Measurements from ENCODE around the gene PLB1.
"Not testable (repeated sequence)": the region's sequence is repeated elsewhere in the genome, so short reads cannot be mapped to it uniquely, and the experiment has no call there.

Gene PLB1

DNA sequence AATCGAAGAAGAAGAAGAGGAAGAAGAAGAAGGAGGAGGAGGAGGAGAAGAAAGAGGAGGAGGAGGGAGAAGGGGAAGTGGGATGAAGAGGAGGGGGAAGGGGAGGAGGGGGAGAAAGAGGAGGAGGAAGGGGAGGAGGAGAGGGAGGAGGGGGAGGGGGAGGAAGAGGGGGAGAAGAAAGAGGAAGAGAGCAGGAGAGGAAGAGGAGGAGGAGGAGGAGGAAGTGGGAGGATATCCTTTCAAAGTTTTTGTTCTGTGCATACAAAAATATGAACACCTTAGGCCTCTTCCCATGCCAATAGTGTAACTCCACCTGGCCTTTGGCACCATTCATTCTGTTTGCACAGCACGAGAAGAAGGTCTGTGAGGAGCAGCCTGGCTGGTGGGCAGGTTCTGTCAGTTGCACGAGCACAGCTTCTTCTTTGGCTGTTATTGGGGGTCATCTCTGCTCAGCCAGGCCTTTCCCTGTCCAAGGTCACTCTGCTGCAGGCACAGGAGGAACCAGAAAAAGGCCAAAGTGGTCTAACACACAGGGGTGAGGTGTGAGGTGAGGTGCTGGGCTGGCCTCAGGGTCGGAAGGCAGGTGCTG is 25.8 kb upstream of the PLB1 start:
- DNase-seq: no peak

DNA sequence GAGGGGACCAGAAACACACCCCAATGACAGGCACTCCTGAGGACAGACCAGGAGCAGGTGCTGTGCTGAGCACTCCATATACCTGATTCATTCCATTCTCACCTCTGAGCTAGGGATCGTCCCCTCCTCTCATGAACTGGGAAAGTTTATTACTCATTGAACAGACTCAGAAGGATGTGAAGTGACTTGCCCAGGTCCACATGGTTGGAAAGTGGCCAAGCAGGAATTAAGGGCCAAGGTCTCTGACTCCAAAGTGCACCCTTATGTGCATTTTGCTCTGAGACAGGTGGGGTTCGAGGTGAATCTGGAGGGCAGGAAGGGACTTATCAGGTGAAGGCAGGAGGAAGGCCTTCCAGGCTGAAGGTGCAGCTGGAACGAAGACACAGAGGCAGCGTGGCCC is 25.1 kb upstream of the PLB1 start:
- DNase-seq: no peak

DNA sequence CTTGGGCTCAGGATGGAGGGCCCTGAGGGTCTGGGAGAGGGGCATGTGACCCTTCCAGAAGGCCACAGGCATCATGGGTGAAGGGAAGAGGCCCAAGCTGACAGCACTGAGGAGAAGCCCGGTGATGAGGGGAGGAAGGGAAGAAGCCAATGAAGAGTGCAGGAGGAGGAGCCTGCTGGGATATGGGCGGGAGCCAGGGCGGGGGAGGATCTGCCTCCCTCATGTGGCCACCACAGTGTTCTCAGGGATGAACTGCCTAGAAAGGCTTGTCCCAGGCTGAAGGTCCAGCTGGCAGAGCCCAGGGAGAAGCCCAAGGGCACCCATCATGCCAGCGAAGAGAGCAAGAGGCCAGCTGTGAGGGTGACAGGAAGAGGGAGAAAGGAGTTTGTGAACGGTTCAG is 24.6 kb upstream of the PLB1 start:
- DNase-seq: no peak

DNA sequence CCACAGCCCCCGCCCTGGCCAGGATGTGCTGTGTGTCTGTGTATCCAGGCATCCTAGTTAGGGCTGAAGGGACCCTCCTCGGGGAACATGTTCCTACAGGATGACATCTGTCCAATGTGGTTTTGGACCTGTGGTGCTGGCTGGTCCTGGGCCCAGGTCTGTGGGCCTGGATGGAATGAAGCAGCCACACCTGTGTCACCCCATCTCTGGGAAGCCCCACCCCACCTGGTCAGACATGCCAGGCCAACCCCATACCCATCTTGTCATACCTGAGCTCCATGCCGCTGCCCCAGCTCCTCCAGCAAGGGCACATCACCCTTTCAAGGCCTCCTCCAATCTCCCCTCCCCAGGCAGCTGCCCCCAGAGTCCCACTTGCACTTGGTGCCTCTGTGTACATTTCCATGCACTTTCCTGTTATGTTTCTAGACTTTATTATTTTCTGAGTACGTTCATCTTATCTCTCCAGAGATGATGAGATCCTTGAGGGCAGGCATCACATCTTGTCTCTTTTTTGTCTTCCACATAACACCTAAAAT is 24.1 kb upstream of the PLB1 start:
- DNase-seq: no peak

DNA sequence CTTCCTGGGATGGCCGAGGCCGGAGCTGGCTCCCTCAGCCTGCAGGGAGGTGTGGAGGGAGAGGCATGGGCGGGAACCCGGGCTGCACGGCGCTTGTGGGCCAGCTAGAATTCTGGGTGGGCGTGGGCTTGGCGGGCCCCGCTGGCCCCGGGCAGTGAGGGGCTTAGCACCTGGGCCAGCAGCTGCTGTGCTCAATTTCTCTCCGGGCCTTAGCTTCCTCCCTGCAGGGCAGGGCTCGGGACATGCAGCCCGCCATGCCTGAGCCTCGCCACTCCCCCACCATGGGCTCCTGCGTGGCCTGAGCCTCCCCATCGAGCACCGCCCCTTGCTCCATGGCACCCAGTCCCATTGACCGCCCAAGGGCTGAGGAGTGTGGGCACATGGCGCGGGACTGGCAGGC is 23.2 kb upstream of the PLB1 start:
- not testable (repeated sequence) for DNase-seq

DNA sequence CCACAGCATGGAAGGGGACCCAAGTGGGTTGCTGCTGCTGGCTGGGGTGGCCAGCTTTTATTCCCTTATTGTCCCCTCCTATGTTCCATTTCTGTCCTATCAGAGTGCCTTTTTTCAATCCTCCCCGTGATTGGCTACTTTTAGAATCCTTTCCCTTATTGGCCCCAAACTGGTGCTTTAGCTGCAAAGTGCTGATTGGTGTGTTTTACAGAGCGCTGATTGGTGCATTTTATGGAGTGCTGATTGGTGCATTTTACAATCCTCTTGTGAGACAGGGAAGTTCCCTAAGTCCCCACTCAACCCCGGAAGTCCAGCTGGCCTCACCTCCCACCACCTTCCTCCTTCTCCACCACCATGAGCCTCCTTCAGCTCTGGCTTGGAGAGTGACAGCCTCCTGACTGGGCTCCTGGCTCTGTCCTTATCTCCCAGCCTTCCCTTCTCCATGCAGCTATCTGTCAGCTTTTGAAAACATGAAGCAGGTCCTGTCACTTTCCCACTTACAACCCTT is 20.7 kb upstream of the PLB1 start:
- DNase-seq: no peak

DNA sequence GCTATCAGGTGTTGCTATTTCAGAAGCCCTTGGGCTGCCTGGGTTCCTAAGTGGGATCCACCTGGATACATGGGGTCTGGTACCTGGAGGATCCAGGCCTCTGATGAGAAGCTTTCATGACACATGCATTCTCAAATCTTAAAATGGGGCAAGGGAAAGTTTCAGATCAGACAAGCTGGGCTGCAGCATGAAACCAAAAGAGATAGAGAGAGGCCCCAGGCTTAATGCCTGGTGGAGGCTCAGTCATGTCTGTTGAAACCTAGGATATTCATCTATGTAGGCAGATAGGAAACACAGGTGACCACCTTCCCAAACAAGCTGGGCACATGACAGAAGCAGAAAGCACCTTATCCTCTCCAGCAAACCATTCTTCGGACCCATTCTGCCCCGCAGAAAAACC is 18.8 kb upstream of the PLB1 start:
- DNase-seq: no peak

DNA sequence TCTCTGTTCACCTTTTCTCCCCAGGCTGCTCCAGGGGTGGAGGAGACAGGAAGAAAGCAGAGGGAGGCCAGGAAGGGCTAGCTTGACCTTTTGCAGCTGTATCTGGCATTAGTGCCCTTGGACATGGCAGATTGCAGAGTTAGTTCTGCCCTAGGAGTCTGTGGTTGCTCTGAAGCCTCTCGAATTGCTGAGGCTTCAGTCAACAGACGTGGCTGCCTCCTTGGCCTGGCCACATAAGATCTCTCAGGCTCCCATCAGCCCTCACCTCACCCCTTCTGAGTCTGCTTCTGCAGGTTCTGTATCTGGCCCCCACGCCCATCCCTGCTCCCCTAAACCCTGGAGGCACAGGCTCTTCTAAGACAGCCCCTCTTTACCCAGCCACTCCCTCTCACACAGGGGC is 18.2 kb upstream of the PLB1 start:
- DNase-seq: no peak

DNA sequence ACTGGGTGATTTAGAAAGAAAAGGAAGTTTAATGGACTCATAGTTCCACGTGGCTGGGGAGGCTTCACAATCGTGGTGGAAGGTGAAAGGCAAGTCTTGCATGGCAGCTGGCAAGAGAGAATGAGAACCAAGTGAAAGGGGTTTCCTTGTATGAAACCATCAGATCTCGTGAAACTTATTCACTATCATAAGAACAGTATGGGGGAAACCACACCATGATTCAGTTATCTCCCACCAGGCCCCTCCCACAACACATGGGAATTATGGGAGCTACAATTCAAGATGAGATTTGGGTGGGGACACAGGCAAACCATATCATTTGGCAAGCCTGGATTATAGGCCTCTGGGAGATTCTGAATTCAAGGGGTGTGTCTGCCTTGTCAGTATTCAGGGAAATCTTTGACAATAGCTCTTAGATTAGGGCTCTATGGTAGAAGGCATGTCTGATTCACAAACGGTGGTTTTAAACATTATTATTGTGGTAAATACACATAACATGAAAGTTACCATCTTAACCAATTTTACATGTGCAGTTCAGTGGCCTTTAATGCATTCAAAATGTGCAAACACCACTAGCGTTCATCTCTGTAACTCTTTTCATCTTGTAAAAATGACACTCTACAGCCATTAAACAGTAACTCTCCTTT is 15.3 kb upstream of the PLB1 start:
- no peak for DNase-seq

DNA sequence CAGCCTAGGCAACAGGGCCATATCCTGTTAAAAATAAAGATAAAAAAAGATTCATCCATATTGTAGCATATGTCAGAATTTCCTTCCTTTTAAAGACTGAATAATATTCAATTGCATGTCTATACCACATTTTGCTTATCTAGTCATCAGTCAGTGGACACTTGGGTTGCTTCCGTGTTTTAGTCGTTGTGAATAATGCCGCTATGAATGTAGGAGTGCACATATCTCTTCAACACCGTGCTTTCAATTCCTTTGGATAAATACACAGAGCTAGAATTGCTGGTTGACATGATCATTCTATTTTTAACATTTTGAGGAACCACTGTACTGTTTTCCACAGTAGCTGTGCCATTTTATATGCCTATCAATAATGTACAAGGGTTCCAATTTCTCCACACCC is 14.0 kb upstream of the PLB1 start:
- DNase-seq: no peak

DNA sequence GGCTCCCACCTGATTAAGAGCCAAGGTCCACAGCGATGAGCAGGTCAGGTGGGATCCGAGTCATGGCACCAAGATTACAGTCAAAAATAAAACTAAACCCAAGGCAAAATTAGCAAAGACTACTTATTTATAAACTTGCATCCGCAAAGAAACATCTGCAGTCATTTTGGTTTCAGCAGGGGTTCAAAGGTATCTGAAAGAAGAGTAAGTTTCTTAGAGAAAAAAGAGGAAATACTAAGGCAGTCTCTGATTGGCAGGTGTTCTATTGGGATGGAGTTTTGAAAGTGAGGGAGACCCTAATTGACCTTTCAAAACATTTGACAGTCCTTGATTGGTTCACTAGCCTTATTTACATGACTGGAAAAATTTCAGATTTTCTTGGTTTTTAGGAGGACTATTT is 11.0 kb upstream of the PLB1 start:
- no peak for DNase-seq

DNA sequence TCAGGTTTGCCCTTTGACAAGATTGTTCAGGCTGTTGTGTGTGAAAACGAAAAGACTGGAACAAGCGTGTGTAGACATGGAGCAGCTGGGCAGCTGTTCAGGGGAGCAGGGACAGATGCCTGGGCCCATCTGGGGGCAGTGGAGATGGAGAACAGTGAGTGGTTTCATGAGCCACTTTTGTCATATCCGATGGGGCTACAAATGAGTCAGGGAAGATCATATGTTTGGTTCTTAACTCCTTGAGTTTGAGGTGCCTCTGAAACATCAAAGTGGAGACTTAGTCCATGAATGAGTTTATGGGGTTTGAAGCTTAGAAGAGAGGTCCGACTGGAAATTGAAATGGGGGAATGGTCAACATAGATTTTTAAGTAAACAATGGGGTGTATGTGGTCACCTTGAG is 9.3 kb upstream of the PLB1 start:
- DNase-seq: no peak

DNA sequence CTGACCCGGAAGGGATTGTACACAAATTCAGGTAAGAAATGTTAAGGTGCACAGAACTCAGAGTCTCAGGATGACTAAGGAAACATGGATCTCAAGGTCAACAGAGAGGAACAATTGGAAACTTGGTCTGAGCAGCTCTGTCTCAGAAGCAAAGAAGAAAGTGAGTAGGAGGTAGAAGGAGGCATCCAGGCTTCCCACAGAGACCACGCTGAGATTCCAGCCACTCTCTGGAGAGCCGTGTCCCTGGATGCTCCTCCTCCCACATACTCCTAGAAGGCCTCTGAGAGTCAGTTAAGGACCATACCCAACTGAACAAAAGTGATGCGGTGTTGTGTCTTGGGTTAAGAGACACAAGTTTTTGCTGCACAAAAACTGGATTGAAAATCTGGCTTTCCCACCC is 8.6 kb upstream of the PLB1 start:
- DNase-seq: no peak

DNA sequence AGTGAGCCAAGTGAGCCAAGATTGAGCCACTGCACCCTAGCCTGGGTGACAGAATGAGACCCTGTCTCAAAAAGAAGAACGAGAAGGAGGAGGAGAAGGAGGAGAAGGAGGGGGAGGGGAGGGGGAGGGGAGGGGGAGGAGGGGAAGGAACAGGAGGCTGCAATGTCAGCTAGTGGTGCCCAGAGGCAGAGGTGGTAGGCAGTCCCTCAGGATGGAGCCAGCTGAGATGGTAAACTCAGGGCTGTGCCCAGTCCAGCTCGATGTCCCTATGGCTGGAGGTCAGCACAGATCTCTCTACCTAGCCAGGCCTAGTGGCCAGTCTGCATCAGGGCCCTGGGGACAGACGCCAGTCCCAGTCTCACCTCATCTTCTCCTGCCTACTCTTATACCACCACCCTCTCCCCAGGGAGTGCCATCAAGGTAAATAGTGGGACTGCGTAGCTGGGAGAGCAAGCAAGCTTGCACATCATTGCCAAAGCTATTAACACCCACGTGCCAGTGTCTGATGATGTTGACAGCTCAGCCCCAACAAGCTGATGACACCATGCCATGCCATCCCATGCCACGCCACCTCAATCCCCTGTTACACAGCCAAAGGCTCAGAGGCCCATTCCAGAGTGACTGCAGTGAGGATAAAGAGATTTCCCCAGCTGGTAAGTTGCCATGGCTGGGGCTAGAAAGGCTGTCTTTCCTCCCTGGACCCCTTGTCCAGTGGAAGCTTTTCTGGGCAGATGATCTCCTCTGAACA is 7.6 kb upstream of the PLB1 start:
- DNase-seq: no peak

DNA sequence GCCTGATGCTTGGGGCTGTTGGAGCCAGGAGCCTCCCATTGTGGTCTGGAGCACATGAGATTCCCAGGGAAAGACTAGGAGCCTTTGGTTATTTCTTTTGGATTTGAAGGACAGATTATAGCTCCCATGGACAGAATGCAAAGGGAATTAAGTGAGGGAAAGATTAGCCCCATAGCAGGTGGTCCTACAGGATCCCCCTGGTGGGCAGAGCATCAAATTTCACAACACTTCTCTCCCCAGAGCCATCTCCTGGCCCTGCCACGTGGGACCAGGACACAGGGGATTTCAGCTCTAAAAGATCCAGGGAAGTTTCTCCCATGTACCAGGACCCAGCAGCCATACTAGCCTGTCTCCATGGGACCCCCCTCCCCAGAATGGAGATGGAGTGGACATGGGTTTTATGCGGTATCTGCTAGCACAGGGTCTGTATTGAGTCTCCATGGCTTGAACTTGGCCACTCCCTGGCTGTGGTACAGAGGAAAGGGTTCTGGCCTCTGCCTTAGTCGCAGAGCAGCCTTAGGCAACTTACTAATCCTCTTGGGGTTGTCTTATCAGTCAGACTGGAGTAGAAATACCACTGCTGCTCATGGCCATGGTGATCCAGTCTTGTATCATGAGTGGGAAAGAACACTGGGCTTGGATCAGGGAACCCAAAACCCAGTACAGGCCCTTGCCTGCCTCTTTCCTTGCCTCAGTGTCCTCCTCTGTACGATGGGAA is 6.8 kb upstream of the PLB1 start:
- DNase-seq: no peak

DNA sequence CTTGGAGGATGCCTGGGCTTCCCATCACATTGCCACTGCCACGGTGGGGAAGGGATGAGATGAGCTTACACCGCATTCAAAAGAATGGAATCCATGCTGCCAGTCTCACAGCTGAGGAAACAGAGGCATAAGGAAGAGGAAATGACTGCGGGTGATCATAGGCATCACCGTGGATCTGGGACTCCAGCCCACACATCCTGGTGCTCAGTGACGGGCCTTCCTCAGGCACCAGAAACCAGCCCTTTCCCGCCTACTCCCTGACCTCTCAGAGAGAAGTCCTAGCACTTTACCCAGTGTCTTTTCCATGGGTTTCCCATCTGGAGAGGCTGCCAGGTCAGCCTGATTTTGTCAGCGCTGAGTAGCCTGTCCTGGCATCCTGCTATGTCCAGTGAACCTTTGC is 5.3 kb upstream of the PLB1 start:
- no peak for DNase-seq

DNA sequence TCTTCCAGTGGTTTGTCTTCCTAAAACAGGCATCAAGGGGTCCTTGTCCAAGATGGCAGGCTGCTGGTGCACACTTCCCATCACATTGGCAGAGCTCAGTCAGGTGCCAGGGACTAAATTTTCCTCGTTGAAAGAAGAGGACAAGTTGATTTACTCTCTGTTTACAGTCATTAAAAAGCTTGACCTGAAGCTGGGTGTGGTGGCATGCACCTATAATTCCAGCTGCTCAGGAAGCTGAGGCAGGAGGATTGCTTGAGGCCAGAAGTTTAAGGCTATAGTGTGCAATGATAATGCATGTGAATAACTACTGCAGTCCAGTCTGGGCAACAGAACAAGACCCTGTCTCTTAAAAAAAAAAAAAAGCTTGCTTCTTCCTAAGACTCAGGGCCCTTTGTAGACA is 3.6 kb upstream of the PLB1 start:
- no peak for DNase-seq

DNA sequence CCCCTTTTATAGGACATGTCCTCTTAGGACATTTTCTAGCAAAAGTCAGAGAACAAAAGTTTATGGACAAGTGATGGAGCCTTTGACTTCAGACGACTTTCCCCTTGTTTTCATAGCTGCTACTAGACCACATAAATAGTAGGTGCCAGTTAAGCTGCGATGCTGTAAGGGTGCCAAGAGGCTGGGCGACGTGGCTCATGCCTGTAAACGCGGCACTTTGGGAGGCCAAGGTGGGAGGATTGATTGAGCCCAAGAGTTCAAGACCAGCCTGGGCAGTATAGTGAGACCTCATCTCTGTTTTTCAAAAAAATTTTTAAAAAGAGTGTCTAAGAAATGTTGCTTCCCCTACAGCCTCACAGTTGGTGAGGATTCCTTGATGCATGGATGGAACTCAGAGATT is 2.2 kb upstream of the PLB1 start:
- DNase-seq: no peak

DNA sequence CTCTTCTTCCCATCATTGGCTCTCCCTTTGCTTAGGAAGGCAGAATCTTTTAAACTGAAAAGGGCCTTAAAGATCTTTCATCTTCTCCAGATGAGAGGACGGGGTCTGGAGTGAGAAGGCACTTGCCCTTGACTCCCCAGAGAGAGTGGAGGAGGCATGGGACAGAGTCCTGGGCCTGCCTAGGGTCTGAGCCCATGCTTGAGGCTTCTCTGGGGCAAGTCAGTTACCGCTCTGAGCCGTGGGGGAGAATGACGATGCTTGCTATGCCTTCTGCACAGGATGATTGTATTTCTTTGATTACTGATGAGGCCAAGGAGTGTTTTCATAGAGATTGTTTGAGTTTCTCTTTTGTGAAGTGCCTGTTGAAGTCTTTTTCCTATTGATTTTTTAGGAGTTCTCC is 921 bp downstream of the PLB1 start:
- DNase-seq: no peak

DNA sequence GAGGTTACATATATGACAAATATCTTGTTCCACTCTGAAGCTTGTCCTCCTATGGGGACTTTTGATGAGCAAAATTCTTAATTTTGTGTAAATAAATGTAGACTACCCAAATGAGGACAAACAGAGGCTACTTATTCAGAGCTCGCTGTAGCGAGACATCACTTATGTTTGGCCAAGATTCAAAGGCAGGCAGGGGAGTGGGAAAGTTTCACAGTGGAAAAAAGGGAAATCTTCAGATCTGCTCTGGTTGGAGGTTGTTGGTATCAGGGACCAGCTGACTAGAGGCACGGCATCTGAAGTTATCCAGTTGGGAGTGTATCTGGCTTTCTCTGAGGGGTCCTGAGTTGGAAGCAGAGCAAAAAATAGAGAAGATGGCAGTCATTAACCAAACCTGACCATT is 1.3 kb downstream of the PLB1 start:
- DNase-seq: no peak

DNA sequence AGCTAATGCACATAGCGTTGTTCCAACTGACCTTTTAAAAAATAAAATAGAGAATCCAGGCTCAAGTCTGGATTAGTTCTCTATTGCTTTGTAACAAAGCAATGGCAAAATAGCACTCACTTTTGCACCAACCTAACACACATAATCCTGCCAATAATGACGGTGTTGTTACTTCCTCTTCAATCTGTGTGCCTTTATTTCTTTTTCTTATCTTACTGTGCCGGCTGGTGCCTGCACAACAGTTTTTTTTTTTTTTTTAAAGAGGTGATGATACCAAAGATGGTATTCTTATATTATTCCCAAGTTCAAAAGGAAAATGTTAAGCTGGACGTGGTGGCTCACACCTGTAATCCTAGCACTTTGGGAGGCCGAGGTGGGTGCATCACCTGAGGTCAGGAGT is 3.4 kb downstream of the PLB1 start:
- DNase-seq: no peak

DNA sequence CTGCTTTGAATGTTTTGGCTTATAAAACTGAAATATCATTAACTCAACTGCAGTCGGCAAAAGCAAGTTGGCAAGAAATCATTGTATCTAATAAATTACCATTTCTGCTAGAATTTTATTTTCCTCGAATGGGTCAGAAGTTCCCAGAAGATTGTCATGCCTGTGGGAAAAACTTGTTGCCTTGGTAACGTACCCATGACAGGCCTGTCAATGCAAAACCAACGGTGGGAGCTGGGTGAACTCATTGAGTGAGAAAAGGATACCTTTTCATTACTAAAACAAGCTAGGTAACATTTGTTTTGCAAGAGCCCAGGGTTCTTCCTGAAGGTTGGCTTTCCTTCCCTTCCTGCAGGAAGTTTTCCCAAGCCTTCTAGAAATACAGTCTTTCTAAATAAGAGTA is 9.5 kb downstream of the PLB1 start:
- DNase-seq: no peak

DNA sequence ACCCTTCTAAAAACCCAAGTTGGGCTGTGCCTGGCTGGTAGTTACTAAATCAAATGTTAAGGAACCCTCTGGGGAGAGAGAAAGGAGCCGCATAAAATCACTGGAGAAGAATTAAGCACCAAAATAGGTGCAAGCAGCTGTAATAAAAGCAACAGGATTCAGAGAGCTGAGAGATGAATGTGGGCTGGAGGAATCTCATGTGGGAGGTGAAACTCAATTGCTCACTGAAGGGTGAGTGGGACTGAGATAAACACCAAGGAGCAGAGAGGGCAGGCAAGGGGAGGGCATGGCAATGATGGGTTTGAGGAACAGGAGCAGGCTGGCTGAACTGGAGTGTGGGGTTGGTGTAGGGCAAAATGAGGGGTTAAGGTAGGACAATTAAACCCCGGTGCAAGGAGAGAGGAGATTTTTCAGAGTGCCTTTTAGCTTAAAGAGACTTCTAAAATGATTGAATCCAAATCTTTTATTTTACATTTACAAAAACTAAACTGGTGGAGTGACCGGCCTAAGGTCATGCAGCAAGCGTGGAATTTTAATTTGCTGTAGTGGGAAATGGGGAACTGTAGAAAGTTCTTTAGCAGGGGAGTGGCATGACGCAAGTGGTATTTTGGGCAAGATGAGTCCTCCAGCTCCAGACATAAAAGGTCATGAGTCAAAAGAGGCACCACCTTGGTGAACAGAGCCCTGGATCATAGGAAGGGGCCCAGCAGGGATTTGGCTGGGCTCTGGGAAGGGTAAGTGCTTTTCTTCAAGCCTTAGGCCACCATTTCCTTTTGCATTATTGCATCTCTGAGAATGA is 10.5 kb downstream of the PLB1 start:
- no peak for DNase-seq
